IPS-NIHi11 (cell line): ENCODE measurements around the gene POC1A.
"Not testable (repeated sequence)": the region's sequence is repeated elsewhere in the genome, so short reads cannot be mapped to it uniquely, and the experiment has no call there.

ENCODE experiments used
- DNase-seq: peaks from one replicate; pipeline ENCODE4 v3.0.0; 2012; ENCODE audit warnings: mixed read lengths, low spot score

Gene POC1A

DNA sequence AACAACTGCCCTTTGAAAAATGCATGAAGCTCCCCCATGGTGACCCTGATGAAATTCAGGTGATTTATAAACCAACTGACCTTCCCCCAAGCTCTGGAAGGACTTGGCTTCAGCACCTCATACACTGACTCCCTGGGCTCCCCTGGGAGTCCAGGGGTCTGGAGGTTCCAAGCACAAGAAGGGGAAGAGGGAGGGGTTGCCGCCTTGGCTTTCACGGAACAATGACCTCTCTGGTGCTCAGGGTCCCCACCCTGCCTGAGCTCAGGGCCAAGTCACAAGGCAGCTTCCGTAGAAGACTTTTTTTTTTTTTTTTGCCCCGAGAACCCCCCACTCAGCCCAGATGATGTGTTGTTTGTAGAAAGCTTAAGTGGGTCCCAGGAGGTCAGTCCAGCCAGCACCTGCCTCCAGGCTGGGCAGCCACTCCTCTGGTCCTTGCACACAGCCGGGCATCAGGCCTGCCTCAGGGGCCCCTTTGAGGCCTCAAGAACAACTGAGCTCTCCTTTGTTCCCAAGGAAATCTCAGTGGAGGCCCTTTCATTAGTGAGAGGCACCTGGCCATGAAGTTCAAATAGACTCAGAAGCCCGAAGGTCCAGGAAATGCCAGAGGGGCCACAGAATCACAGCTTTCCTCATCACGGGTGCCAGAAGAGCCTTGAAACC lies 29.7 kb upstream of the POC1A start:
- no peak for DNase-seq

- DNase-seq, result no peak
Measured at GRCh38 chr3:52182691-52183090, 28.5 kb upstream of the POC1A start.

DNA sequence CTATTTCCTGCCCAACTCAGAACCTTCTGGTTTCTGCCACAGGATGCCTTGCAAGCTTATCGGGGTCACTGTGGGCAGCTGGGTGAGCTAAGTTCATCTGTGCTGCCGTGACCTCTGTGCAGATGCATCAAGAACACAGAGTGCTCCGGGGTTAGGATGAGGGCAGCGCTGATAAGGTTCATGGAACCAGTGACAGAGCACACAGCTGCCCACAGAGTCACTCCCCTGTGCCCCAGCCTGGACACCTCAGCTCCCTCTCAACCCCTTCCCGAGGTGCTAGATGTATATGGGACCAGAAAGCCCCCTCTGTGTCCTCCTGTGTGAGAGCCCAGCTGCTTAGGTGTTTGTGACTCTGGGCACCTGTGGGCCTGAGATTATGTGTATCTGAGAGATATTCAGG lies 28.0 kb upstream of the POC1A start:
- no peak for DNase-seq

DNA sequence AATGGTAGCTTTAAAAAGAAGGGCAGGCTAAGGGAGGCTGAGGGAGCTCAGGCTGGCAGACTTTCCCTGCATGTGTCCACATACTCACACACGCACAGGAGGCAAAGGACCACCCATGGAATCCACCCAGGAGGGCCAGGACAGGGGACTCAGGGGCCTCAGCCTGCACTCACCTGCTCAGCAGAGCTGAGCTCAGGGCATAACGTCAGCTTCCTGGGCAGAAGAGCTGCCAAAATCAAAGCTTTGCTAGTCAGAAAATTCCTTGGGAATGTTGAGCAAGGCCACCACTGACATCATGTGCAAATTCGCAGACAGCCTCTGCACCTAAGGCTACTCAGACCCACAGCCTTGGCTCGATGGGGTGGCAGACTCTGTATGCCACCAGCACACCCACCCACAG lies 27.3 kb upstream of the POC1A start:
- no peak for DNase-seq

DNA sequence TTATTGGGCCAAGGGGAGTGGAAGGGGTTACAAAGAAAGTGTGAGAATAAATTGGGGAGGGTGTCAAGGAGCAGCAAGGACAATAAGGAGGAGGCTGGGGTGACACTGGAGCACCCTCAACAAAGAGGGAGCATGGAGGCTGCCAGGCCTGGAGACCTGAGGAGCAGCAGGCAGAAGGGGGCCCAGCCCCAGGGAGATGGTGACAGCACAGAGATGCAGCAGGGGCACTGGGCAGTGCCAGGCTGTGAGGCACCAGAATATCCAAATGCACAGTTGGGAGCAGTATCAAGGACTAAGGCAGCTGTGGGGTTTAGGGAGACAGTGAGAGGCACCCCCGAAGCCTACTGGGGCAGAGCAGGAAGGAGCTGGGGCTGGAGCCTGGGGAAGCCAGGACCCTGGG lies 24.3 kb upstream of the POC1A start:
- no peak for DNase-seq

- DNase-seq, result not testable (repeated sequence)
Measured at GRCh38 chr3:52178126-52178525, 23.9 kb upstream of the POC1A start.

GRCh38 chr3:52177701-52178042 lies 23.4 kb upstream of the POC1A start:
- DNase-seq, result no peak

GRCh38 chr3:52176951-52177700 lies 22.9 kb upstream of the POC1A start:
- no peak for DNase-seq

DNA sequence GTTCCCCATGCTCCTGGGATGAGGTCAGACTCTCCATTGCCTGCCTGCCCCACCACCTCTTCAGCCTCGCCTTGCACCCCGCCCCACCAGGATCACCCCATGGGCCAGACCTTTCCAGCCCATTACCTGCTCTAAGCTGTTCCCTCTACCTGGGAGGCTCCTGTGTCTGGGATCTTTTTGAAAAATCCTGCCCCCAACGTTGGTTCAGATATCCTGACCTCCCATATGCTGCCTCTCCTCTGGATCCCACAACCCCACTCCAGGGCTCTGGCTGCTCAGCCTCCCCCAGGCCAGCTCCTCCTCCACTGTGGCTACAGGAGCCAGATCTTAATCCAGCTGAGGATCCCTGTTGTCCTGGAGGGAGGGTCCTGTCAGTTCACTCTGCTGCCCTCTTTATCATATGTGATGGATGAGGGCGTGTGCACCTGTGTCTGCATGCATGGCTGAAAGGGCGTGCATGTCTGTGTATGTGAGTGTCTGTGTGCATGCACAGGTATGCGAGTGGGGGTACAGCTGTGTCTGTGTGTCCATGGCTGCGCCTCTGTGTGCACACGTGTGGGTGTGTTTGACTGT lies 22.0 kb upstream of the POC1A start:
- DNase-seq, result no peak

DNA sequence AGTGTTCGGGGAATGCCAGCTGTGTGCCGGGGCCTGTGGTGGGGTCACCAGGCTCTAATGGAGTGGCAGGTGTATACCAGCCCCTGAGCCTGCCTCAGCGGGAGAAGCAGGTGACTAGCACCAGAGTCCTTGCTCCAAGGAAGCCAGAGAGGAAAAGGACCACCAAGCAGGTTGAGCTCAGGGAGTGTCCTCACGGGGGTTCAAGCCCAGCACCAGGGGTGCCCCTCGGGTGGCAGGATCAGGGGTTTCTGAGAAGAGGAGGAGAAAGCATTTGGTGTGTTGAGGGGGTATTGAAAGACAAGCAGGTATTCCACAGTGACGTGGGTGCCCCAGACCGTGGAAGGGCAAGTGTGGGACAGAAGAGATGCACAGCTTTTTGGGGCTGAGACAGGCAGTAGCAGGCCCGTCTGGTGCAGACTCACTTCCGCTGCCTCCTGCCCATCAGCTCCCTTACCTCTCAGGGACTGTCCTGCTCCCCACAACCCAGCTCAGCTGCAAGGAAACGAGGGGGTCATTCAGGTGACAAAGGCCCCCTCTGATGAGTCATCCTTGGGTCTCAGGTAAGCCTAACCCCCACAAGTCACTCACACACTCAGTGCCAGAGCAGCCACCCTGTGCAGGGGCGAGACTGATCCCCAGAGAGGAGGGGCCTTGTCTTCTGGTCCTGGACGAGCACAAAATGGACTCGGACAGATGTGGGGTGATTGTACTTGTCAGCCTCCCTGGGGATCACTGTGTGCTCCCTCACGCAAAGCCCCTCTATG lies 21.4 kb upstream of the POC1A start:
- no peak for DNase-seq

DNA sequence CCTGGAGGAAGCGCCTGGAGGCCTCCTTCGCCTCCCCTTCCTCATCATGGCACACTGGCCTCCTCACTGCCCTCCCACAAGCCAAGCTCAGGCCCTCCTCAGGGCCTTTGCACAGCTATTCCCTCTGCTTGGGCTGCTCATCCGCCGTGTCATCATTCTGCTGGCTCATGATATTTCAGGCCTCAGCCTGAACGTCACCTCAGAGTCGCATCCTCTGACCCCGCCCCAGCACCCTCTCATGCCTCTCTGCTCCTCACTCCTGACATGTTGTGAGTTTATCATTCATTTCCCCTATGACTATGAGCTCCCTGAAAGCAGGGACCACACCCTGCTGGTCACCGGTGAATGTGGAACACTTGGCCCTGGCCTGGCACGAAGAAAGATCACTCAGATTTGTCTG lies 20.7 kb upstream of the POC1A start:
- DNase-seq, result no peak

DNA sequence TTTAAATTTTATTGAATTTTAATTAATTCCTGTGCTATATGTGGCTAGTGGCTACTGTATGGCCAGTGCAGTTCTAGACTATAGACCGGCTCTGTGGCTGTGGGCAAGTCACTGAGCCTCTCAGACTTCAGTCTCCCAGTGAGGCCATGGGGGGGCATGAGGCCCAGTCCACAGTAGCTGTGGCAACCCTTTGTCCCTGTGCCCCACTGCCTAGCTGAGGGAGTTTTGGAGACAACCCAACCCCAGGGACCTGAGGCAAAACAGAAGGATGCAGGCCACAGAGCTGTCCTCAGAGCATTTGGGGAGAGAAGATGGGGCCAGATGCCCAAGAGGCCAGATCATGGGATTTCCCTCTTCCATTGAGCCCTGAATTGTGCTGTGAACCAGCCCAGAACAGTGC lies 18.9 kb upstream of the POC1A start:
- DNase-seq, result no peak

DNA sequence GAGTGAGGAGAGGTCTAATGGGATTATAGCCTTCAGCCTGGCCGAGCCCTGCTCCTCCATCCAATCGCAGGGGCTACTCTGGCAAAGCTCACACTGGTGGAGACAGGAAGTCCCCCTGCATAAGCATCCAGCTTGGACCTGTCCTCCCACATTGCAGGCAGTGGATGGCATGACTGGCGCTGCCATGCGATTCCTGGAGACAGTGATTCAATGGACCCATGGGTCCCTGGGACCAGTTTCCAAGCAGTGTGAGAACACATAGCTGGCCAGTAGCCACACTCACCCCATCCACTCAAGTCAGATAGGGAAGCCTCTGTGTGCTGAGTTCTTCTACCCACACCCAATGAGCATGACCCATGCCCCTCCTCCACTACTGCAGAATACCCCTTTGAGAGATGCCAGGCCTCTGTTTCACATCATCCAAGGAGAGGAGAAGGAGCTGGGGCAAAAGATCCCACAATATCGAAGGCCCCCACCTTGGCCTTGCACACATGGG lies 18.1 kb upstream of the POC1A start:
- DNase-seq, result no peak

DNA sequence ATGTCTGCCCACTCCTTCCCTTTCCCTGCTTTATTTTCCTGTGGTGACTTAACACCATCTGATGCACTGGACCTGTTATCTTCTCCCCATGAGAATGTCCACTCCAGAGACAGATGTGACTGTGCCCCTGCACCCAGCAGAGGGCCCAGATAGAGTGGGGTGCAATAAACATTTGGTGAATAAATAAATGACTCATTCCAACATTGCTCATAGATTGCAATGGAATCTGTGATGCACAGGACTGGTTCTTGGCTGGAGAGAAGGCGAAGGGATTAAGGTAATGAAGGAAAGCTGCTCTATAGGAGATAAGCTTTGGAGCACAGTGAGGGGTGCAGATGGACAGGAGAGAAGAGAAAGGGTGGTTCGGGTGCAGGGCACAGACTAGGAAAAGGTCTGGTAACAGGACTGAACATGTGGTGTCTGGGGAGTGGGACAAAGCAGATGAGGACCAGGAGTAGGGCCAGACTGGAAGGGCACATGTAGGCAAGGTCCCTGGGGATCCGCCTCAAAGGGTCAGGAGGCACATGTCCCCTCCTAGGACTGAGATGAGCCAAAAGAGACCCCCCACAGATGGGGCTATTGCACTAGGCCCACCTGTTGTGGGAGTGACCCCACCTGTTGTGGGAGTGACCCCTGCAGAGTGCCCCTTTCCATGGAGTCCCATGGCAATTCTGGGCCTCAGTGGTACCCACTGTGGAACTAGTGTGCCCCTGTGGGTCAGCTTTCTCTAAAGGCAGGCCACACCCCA lies 17.5 kb upstream of the POC1A start:
- no peak for DNase-seq

- not testable (repeated sequence) for DNase-seq
Measured at GRCh38 chr3:52170217-52170616, 16.0 kb upstream of the POC1A start.

GRCh38 chr3:52167240-52167639 lies 13.0 kb upstream of the POC1A start:
- peak; percentile 50 for DNase-seq

DNA sequence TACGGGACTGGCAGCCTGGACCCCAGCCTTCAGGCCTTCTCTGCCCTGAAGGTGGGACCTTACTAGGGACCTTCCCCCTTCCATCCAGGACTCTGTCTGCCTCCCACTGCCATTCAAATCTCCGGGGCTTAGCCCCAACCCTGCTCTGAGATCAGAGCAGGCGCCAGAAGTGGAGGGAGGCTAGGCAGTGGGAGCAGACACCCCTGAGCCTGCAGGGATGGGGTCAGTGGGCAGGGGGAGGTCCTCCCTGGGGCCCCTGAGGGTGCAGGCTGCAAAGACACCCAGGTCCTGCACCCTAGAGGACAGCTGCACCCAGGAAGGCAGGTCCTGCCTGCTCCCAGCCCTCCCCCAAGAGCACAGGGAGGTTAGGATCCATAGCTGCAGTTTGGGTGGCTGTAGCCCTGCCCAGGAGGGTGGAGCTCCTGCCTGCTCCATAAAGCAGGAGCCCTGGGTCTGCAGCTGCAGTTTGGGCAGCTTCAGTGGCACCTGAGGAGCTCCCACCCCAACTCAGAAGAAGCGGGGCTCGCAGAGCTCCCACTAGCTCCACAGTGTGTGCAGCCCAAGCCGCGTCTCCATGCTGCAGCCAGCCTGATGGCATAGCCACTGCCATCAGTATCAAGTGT lies 8.1 kb upstream of the POC1A start:
- DNase-seq, result no peak

GRCh38 chr3:52159503-52159902 lies 5.3 kb upstream of the POC1A start:
- no peak for DNase-seq

DNA sequence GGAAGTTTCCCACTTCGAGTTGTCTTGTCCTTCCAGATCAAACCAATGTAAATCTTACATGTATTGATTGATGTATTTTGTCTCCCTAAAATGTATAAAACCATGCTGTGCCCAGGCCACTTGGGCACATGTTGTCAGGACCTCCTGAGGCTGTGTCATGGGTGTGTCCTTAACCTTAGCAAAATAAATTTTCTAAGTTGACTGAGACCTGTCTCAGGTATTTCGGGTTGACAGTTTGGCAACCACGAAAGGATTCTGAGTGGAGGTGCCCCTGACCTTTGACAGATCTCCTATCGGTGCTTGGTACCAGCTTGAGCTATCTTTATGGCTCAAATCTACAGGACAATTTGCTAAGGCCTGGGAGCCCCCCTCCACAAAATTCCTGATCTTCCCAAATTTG lies 1.7 kb upstream of the POC1A start:
- DNase-seq, result no peak

DNA sequence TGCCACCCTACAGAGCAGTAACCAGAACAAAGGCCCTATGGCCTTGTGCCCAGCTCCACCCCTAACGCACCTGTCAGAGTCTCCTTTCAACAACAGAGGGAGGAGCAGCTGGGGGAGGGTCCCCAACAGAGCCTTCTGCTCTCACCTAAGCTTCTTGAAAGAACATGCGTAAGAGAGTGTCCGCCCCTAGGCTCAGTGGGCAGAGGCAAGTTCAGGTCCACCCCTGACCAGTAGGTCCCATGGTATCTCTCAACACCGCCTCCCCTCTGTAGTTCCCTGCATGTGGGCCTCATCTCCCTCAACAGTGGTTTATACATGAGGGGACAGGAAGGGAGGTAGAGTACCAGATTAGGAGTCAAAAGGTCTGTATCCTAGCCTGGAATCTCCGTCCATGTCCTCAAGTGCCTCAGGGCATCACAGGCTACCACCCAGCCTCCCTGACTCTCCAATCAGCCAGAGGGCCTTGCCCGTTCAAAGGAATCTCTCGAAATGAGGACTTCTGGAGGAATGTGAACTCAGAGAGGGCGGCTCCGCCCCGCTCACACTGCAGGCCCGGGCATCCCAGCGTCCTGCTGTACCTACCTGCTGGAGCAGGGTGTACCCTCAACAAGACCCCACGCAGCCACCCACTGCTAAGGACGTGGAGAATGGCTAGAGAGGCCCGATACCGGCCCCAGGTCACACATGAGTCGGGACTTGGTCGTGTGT lies 680 bp downstream of the POC1A start:
- DNase-seq, result peak; percentile 55

GRCh38 chr3:52151991-52152390 lies 2.2 kb downstream of the POC1A start:
- DNase-seq, result not testable (repeated sequence)
